Erythroblast (primary cell): ENCODE data around the gene AUTS2.
A peak's percentile ranks its signal among the peaks of the same experiment; 100 is the strongest.

Experiments
- DNase-seq, 2 experiments: peaks; one replicate each; lab custom pipeline; 2025; lab: John Stamatoyannopoulos, UW
- GATA1 ChIP-seq: IDR thresholded peaks from 2 replicates; pipeline ENCODE4 v1.6.1; 2011; ENCODE audit warnings: low read depth, mild to moderate bottlenecking, control low read depth, low read length, moderate library complexity
- POLR2A ChIP-seq: IDR thresholded peaks from 2 replicates; pipeline ENCODE4 v1.6.1; 2011; ENCODE audit warnings: mild to moderate bottlenecking, low read length

The AUTS2 gene

GRCh38 chr7:69857014-69857413 is 258.7 kb downstream of the AUTS2 start:
- no peak for DNase-seq
- no peak for TF ChIP-seq GATA1
- no peak for TF ChIP-seq POLR2A

GRCh38 chr7:69858471-69858870 is 260.2 kb downstream of the AUTS2 start:
- no peak for TF ChIP-seq POLR2A
- TF ChIP-seq GATA1, result no peak

GRCh38 chr7:69859342-69859741 is 261.1 kb downstream of the AUTS2 start:
- TF ChIP-seq POLR2A (no peak), GATA1 (no peak)
- no peak for DNase-seq

More at GRCh38 chr7:69858471-69858870, 260.2 kb downstream of the AUTS2 start:
- DNase-seq, result no peak

GRCh38 chr7:69860486-69860885 is 262.2 kb downstream of the AUTS2 start:
- no peak for TF ChIP-seq GATA1
- TF ChIP-seq POLR2A, result no peak

GRCh38 chr7:69860941-69861622 is 262.8 kb downstream of the AUTS2 start:
- no peak for DNase-seq

More at GRCh38 chr7:69860486-69860885, 262.2 kb downstream of the AUTS2 start:
- no peak for DNase-seq

GRCh38 chr7:69862413-69863064 is 264.3 kb downstream of the AUTS2 start:
- DNase-seq, result peak; percentile 11 to 60
- TF ChIP-seq POLR2A (no peak), GATA1 (no peak)

More at GRCh38 chr7:69860941-69861622, 262.8 kb downstream of the AUTS2 start:
- TF ChIP-seq GATA1 (no peak), POLR2A (no peak)

GRCh38 chr7:69864274-69864673 is 266.0 kb downstream of the AUTS2 start:
- TF ChIP-seq GATA1 (no peak), POLR2A (no peak)
- no peak for DNase-seq

GRCh38 chr7:69864822-69865221 is 266.5 kb downstream of the AUTS2 start:
- no peak for DNase-seq
- TF ChIP-seq POLR2A (no peak), GATA1 (no peak)

- no peak for DNase-seq
- no peak for TF ChIP-seq POLR2A
- no peak for TF ChIP-seq GATA1
Observed at GRCh38 chr7:69868921-69869320, 270.6 kb downstream of the AUTS2 start.

- TF ChIP-seq GATA1 (no peak), POLR2A (no peak)
- no peak for DNase-seq
Observed at GRCh38 chr7:69871213-69871885, 273.1 kb downstream of the AUTS2 start.

GRCh38 chr7:69871886-69872569 is 273.8 kb downstream of the AUTS2 start:
- peak; percentile 87 to 96 for DNase-seq
- TF ChIP-seq GATA1 (peak; percentile 74), POLR2A (no peak)

GRCh38 chr7:69873512-69873911 is 275.2 kb downstream of the AUTS2 start:
- no peak for DNase-seq
- no peak for TF ChIP-seq POLR2A
- no peak for TF ChIP-seq GATA1

GRCh38 chr7:69878015-69878414 is 279.7 kb downstream of the AUTS2 start:
- TF ChIP-seq POLR2A (no peak), GATA1 (no peak)
- no peak for DNase-seq

- DNase-seq, result no peak
- no peak for TF ChIP-seq GATA1
- no peak for TF ChIP-seq POLR2A
Observed at GRCh38 chr7:69878591-69878990, 280.3 kb downstream of the AUTS2 start.
